ENCODE measurements around the gene PIANP.
"Not testable (repeated sequence)": the region's sequence is repeated elsewhere in the genome, so short reads cannot be mapped to it uniquely, and the experiment has no call there.

Gene PIANP

GRCh38 chr12:6724409-6724797, 23.8 kb upstream of the PIANP start:
- TF ChIP-seq CTCF (IDR thresholded peaks at IDR 0.05; ENCODE audit: control extremely low read depth, extremely low read depth, low read depth, missing control alignments): no peak
- peak; percentile 47 for DNase-seq (ENCODE audit: extremely low spot score)
- CTCF ChIA-PET: interaction anchor here (0.9 to 4.8 kb wide), 13 partner anchors 9 to 167 kb away, joined by 3 to 31 read pairs (median 5); partner anchors contain the start of genes MLF2 and PTMS
- POLR2A ChIA-PET: interaction anchor here (0.6 to 2.3 kb wide), 10 partner anchors 28 to 254 kb away, joined by 3 to 17 read pairs (median 6); partner anchors contain the start of genes GAPDH, MLF2, TPI1 and VAMP1

- POLR2A ChIA-PET: interaction anchor here (0.6 to 2.3 kb wide), 11 partner anchors 23 to 253 kb away, joined by 3 to 17 read pairs (median 5); partner anchors contain the start of genes GAPDH, MLF2, TPI1 and VAMP1
- CTCF ChIA-PET: interaction anchor here (0.8 to 4.8 kb wide), 18 partner anchors 10 to 170 kb away, joined by 3 to 31 read pairs (median 4); partner anchors contain the start of genes MLF2, PTMS and ZNF384
- TF ChIP-seq CTCF (IDR thresholded peaks at IDR 0.05; ENCODE audit: control extremely low read depth, extremely low read depth, low read depth, missing control alignments): peak; percentile 27
- peak; percentile 97 for DNase-seq (ENCODE audit: extremely low spot score)
Observed at GRCh38 chr12:6723607-6724408, 23.2 kb upstream of the PIANP start, which contains the start of gene COPS7A. COPS7A (plus strand) TSS chr12:6724046; CDS start chr12:6724657, 611 bp downstream.

GRCh38 chr12:6722863-6723262, 22.2 kb upstream of the PIANP start:
- TF ChIP-seq CTCF (IDR thresholded peaks at IDR 0.05; ENCODE audit: control extremely low read depth, extremely low read depth, low read depth, missing control alignments): no peak
- CTCF ChIA-PET: interaction anchor here (1.0 to 4.8 kb wide), 11 partner anchors 11 to 169 kb away, joined by 3 to 31 read pairs (median 5); partner anchors contain the start of genes MLF2, PTMS and ZNF384
- POLR2A ChIA-PET: interaction anchor here (1.1 to 1.8 kb wide), 2 partner anchors 25 to 189 kb away, joined by 3 to 7 read pairs; partner anchors contain the start of gene GAPDH
- no peak for DNase-seq (ENCODE audit: extremely low spot score)

DNA sequence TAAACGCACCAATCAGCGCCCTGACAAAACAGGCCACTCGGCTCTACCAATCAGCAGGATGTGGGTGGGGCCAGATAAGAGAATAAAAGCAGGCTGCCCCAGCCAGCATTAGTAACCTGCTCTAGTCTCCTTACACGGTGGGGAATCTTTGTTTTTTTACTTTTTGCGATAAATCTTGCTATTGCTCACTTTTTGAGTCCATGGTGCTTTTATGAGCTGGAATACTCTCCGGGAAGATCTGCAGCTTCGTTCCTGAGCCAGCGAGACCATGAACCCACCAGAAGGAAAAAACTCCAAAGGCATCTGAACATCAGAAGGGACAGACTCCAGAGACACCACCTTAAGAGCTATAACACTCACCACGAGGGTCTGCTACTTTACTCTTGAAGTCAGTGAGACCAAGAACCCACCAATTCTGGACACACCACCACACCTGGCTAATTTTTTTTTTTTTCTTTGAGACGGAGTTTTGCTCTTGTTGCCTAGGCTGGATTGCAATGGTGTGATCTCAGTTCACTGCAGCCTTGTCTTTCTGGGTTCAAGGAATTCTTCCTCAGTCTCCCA, 16.3 kb upstream of the PIANP start:
- TF ChIP-seq CTCF (IDR thresholded peaks at IDR 0.05; ENCODE audit: control extremely low read depth, extremely low read depth, low read depth, missing control alignments): no peak
- ChIA-PET POLR2A (interaction anchor here (0.6 kb wide), 1 partner anchor 9 kb away, joined by 4 read pairs; no protein-coding TSS in a partner anchor), CTCF (interaction anchor here (0.8 kb wide), 1 partner anchor 36 kb away, joined by 3 read pairs; no protein-coding TSS in a partner anchor)
- no peak for DNase-seq (ENCODE audit: extremely low spot score)

GRCh38 chr12:6716031-6716873, 15.6 kb upstream of the PIANP start:
- CTCF ChIA-PET: interaction anchor here (0.8 kb wide), 1 partner anchor 36 kb away, joined by 3 read pairs; no protein-coding TSS in a partner anchor
- DNase-seq (ENCODE audit: extremely low spot score); POLR2A ChIA-PET: not testable (repeated sequence)

GRCh38 chr12:6708960-6709394, 8.4 kb upstream of the PIANP start:
- CTCF ChIA-PET: interaction anchor here (1.1 to 1.9 kb wide), 2 partner anchors 45 to 172 kb away, joined by 3 to 5 read pairs; partner anchors contain the start of gene MLF2
- TF ChIP-seq CTCF (IDR thresholded peaks at IDR 0.05; ENCODE audit: control extremely low read depth, extremely low read depth, low read depth, missing control alignments): no peak
- POLR2A ChIA-PET: no interaction called here
- no peak for DNase-seq (ENCODE audit: extremely low spot score)

- CTCF ChIA-PET: interaction anchor here (1.1 to 1.9 kb wide), 2 partner anchors 45 to 171 kb away, joined by 3 to 5 read pairs; partner anchors contain the start of gene MLF2
- DNase-seq (ENCODE audit: extremely low spot score); POLR2A ChIA-PET: not testable (repeated sequence)
Observed at GRCh38 chr12:6708351-6708750, 7.7 kb upstream of the PIANP start.

Measured in GM10248 (cell line).